ENCODE data around the gene BIN1. TPM values are rescaled to one million over a fixed set of nuclear protein-coding genes. Genes with fewer than 3 reads are reported as not detected.
A peak's percentile ranks its signal among the peaks of the same experiment; 100 is the strongest.

The BIN1 gene
- total RNA-seq, 1 donor from 2014 or later: 26.9 TPM

DNA sequence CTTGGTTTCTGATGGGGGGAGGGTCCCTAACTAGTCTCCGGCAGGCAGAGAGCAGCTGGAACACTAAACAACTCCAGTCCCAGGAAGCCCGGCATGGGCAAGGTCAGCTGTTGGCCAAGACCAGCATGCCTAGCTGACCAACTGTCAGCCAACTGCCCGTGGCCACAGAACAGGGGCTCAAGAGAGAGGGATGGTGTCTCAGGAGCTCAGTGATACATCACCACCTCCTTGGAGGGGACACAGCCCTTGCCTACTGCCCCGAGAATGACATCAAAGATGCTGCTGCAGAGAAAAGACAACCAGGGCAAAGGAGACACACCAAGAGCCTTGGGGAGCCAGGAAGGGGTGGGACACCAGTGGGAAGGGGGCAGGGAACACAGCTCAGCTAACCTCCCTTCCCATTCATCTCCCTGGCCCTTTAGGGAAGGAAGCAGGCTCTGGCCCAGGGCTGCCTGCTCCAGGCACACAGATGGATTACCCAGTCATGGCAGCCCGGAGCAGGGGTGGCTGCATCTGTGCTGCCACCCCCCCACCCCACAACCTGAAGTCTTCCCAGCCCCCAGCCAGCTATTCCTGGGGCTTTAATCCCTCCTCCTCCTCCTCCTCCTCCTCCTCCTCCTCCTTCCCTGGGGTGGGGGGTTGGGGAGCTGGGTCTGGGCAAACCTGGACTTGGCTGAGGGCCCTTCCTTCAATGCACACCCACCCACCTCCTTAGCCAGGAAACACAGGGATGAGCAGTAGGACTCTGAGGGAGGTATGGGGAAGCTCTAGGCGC is 1.9 kb downstream of the BIN1 start:
- H3K27me3 ChIP-seq: peaks cover 3% of the 10 kb centered on the region
- Mint-ChIP-seq H3K4me1 (peaks cover 25% of the 10 kb centered on the region), H3K4me3 (peak overlapping the region; percentile 84), H3K27ac (peak overlapping the region; percentile 90), H3K9me3 (no peaks in the 10 kb centered on the region), H3K36me3 (no peaks in the 10 kb centered on the region), H3K27me3 (ENCODE audit: insufficient read depth, low read depth) (peaks cover 15% of the 10 kb centered on the region)
- no peak overlapping the region for H2AFZ ChIP-seq (replicated peaks)
- H3K4me3 ChIP-seq: peak overlapping the region; percentile 61
- peaks cover 20% of the 10 kb centered on the region for H3F3A ChIP-seq (ENCODE audit: low read depth)
- no peaks in the 10 kb centered on the region for H3K36me3 ChIP-seq
- no peak overlapping the region for H3K9ac ChIP-seq
- H4K20me1 ChIP-seq (ENCODE audit: low read depth): no peaks in the 10 kb centered on the region
- no peak overlapping the region for H3K27ac ChIP-seq
- H3K4me2 ChIP-seq: peak overlapping the region; percentile 93
- H3K79me2 ChIP-seq (ENCODE audit: low read depth): peaks cover 36% of the 10 kb centered on the region
- TF ChIP-seq CTCF (IDR thresholded peaks at IDR 0.05) (no peak), EZH2 (IDR thresholded peaks at IDR 0.05) (no peak), EZH2phosphoT487 (IDR thresholded peaks at IDR 0.05) (no peak)
- peaks cover 20% of the 10 kb centered on the region for H3K4me1 ChIP-seq
- H3K9me3 ChIP-seq (ENCODE audit: low read depth): no peaks in the 10 kb centered on the region
- peak; percentile 30 for DNase-seq (ENCODE audit: low spot score)

GRCh38 chr2:127104166-127104660 is 2.7 kb downstream of the BIN1 start:
- Mint-ChIP-seq H3K9me3 (no peaks in the 10 kb centered on the region), H3K27ac (peak overlapping the region; percentile 90), H3K27me3 (ENCODE audit: insufficient read depth, low read depth) (peaks cover 15% of the 10 kb centered on the region), H3K36me3 (no peaks in the 10 kb centered on the region), H3K4me3 (peak overlapping the region; percentile 84), H3K4me1 (peaks cover 26% of the 10 kb centered on the region)
- no peak for DNase-seq (ENCODE audit: low spot score)
- Histone ChIP-seq H2AFZ (replicated peaks) (no peak overlapping the region), H3K9ac (no peak overlapping the region), H3K27ac (no peak overlapping the region), H3K4me3 (no peak overlapping the region), H3K79me2 (ENCODE audit: low read depth) (peaks cover 36% of the 10 kb centered on the region), H3K36me3 (no peaks in the 10 kb centered on the region), H3K27me3 (peaks cover under 1% of the 10 kb centered on the region), H4K20me1 (ENCODE audit: low read depth) (no peaks in the 10 kb centered on the region), H3K4me2 (no peak overlapping the region), H3K9me3 (ENCODE audit: low read depth) (no peaks in the 10 kb centered on the region), H3F3A (ENCODE audit: low read depth) (peaks cover 20% of the 10 kb centered on the region), H3K4me1 (peaks cover 20% of the 10 kb centered on the region)
- TF ChIP-seq CTCF (IDR thresholded peaks at IDR 0.05): no peak
- no peak for TF ChIP-seq EZH2phosphoT487 (IDR thresholded peaks at IDR 0.05)
- TF ChIP-seq EZH2 (IDR thresholded peaks at IDR 0.05): no peak

- H3K4me3 ChIP-seq: no peak overlapping the region
- H3K27me3 ChIP-seq: no peaks in the 10 kb centered on the region
- H3K36me3 Mint-ChIP-seq: no peaks in the 10 kb centered on the region
- DNase-seq (ENCODE audit: low spot score): no peak
- H3K4me1 ChIP-seq: peaks cover 22% of the 10 kb centered on the region
- H3K27ac Mint-ChIP-seq: no peak overlapping the region
- peaks cover 20% of the 10 kb centered on the region for H3F3A ChIP-seq (ENCODE audit: low read depth)
- H3K79me2 ChIP-seq (ENCODE audit: low read depth): peaks cover 36% of the 10 kb centered on the region
- no peaks in the 10 kb centered on the region for H3K9me3 Mint-ChIP-seq
- H2AFZ ChIP-seq (replicated peaks): no peak overlapping the region
- no peak overlapping the region for H3K9ac ChIP-seq
- H3K27me3 Mint-ChIP-seq (ENCODE audit: insufficient read depth, low read depth): peaks cover 15% of the 10 kb centered on the region
- no peak overlapping the region for H3K27ac ChIP-seq
- H3K4me3 Mint-ChIP-seq: peak overlapping the region; percentile 60
- no peaks in the 10 kb centered on the region for H3K36me3 ChIP-seq
- H4K20me1 ChIP-seq (ENCODE audit: low read depth): no peaks in the 10 kb centered on the region
- TF ChIP-seq EZH2phosphoT487 (IDR thresholded peaks at IDR 0.05): no peak
- no peak for TF ChIP-seq EZH2 (IDR thresholded peaks at IDR 0.05)
- TF ChIP-seq CTCF (IDR thresholded peaks at IDR 0.05): no peak
- H3K4me2 ChIP-seq: no peak overlapping the region
- H3K4me1 Mint-ChIP-seq: peaks cover 30% of the 10 kb centered on the region
- no peaks in the 10 kb centered on the region for H3K9me3 ChIP-seq (ENCODE audit: low read depth)
Measured at GRCh38 chr2:127103243-127104165, 3.5 kb downstream of the BIN1 start.

All from neural progenitor cell (in vitro differentiated cells).